Measurements from ENCODE around the gene ESRRA.

GRCh38 chr11:64291752-64292459, 13.4 kb upstream of the ESRRA start:
- TF ChIP-seq CTCF (conservative IDR thresholded peaks at IDR 0.05; ENCODE audit: low read length) = no peak
- no peak for TF ChIP-seq EZH2phosphoT487 (IDR thresholded peaks at IDR 0.05; ENCODE audit: borderline replicate concordance, low read depth, low read length)

Data from OCI-LY7 (cell line).